Breast epithelium (tissue), 4 donors: ENCODE measurements around the gene TSPAN1. TPM values are rescaled to one million over a fixed set of nuclear protein-coding genes. Genes with fewer than 3 reads are reported as not detected.
A peak's percentile ranks its signal among the peaks of the same experiment; 100 is the strongest.

Experiments
- DNase-seq, 2 donors: peaks; one replicate each; pipeline ENCODE4 v3.0.0-alpha.2; 2019; ENCODE audit warnings: low spot score in 2 of 2
- H3K27ac ChIP-seq, 2 donors: fragments of 200-600 bp; sonication (generic) in 1 of 2; one replicate each; pipeline ENCODE4 v1.5.1; 2016 to 2019; ENCODE audit warnings: mild to moderate bottlenecking in 1 of 2
- H3K27me3 ChIP-seq, 2 donors: fragments of 200-600 bp; sonication (generic) in 1 of 2; one replicate each; pipeline versions ENCODE4 v1.5.1 to v1.6.0; 2017 to 2019; ENCODE audit warnings: control low read depth in 1 of 2, mild to moderate bottlenecking in 1 of 2
- H3K36me3 ChIP-seq: fragments of 200-600 bp; one replicate; pipeline ENCODE4 v1.5.1; 2019
- H3K4me1 ChIP-seq, 2 donors: fragments of 200-600 bp; sonication (generic); one replicate each; pipeline ENCODE4 v1.5.1; 2016 to 2019; ENCODE audit warnings: control low read depth in 1 of 2
- H3K4me3 ChIP-seq, 3 donors: fragments of 200-600 bp; sonication (generic); 1 replicate in 2 of 3; 2 replicates in 1 of 3; pipeline ENCODE4 v1.5.1; 2016 to 2019; ENCODE audit warnings: mild to moderate bottlenecking in 3 of 3, moderate library complexity in 2 of 3
- H3K9me3 ChIP-seq, 2 donors: fragments of 200-600 bp; sonication (generic) in 1 of 2; one replicate each; pipeline ENCODE4 v1.5.1; 2016 to 2019; ENCODE audit warnings: control low read depth in 1 of 2
- POLR2A ChIP-seq: fragments of 450-650 bp; IDR thresholded peaks from one replicate; pipeline ENCODE4 v1.6.1; 2016; ENCODE audit warnings: antibody characterized with exemption, mild to moderate bottlenecking, moderate library complexity
- POLR2AphosphoS5 ChIP-seq, 3 donors: sonication (generic); formaldehyde crosslinking; IDR thresholded peaks; one replicate each; pipeline ENCODE4 v1.6.1; 2017; ENCODE audit warnings: antibody characterized with exemption in 3 of 3
- intact Hi-C: fragments of 100-400 bp; cut with DNase I; formaldehyde crosslinking; loops from one replicate; pipeline ENCODE4 v1.15.1; 2023; ENCODE audit warnings: low total_unique reads
- total RNA-seq, 3 donors: library from RNA; depleted of rRNA; stranded (reverse); fragments of >200 nt; gene quantifications; one replicate each; pipeline ENCODE4 v1.1.0, GENCODE V29; 2016
- TF ChIP-seq, protein P1 (sequence below), 3 donors: fragments of 450-650 bp; IDR thresholded peaks; one replicate each; pipeline ENCODE4 v1.5.1; 2016 to 2017; ENCODE audit warnings: antibody characterized with exemption in 3 of 3, mild to moderate bottlenecking in 3 of 3, moderate library complexity in 3 of 3

TSPAN1 gene
- total RNA-seq, 3 donors from 2014 or later: 0.48 to 26.2 (median 8.9) TPM

DNA sequence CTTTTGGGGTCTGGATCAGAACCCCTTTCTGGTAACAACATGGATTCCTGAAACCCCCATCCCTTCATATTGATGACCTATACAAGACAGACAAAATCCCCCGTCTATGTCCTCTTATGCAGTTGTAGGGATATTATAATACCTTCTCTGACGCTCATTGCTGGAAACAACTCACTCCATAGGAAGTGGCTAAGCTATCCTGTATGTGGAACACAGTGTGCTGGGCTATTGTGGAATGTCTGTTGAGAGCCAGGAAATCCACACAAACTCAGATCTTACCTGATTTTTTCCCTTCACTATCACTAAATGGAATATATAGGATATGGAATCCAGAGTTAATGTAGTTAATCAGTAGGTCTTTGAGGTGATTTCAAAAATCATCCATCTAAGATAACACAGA lies 24.8 kb upstream of the TSPAN1 start:
- H3K27ac ChIP-seq: peak overlapping the region; percentile 22 to 28
- no peak overlapping the region for H3K4me3 ChIP-seq
- no peaks in the 10 kb centered on the region for H3K36me3 ChIP-seq
- no peak for TF ChIP-seq POLR2A
- peak in 2 of 3 donors; percentile 12 to 38 for TF ChIP-seq POLR2AphosphoS5 (IDR thresholded peaks at IDR 0.05)
- TF ChIP-seq, protein P1, sequence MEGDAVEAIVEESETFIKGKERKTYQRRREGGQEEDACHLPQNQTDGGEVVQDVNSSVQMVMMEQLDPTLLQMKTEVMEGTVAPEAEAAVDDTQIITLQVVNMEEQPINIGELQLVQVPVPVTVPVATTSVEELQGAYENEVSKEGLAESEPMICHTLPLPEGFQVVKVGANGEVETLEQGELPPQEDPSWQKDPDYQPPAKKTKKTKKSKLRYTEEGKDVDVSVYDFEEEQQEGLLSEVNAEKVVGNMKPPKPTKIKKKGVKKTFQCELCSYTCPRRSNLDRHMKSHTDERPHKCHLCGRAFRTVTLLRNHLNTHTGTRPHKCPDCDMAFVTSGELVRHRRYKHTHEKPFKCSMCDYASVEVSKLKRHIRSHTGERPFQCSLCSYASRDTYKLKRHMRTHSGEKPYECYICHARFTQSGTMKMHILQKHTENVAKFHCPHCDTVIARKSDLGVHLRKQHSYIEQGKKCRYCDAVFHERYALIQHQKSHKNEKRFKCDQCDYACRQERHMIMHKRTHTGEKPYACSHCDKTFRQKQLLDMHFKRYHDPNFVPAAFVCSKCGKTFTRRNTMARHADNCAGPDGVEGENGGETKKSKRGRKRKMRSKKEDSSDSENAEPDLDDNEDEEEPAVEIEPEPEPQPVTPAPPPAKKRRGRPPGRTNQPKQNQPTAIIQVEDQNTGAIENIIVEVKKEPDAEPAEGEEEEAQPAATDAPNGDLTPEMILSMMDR (IDR thresholded peaks at IDR 0.05): no peak
- no peaks in the 10 kb centered on the region for H3K4me1 ChIP-seq
- intact Hi-C loops: no loop called here
- no peaks in the 10 kb centered on the region for H3K27me3 ChIP-seq
- no peak for DNase-seq
- H3K9me3 ChIP-seq: no peaks in the 10 kb centered on the region

DNA sequence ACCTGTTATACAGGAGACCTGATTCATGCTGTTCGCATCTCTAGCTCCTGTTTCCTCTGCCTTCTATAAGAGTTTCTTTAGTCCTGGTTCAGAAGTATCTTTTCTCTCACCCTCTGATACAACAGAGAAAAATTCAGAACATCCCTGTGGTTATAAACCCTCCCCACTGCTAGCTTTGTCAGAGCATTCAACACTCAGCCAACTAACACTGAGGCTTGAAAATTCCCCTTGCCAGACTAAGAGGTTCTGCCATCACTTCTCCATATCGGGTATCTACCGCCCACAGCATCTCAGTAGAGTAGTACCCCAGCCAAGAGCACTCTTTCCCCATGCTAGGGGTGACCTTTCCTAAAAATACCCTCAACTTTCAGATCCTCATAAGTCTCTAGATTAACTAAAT lies 22.9 kb upstream of the TSPAN1 start:
- intact Hi-C loops: no loop called here
- DNase-seq: no peak
- TF ChIP-seq, protein P1 (IDR thresholded peaks at IDR 0.05): no peak
- H3K27ac ChIP-seq: no peak overlapping the region
- no peaks in the 10 kb centered on the region for H3K4me1 ChIP-seq
- H3K36me3 ChIP-seq: no peaks in the 10 kb centered on the region
- H3K4me3 ChIP-seq: no peak overlapping the region
- H3K9me3 ChIP-seq: no peaks in the 10 kb centered on the region
- no peaks in the 10 kb centered on the region for H3K27me3 ChIP-seq

DNA sequence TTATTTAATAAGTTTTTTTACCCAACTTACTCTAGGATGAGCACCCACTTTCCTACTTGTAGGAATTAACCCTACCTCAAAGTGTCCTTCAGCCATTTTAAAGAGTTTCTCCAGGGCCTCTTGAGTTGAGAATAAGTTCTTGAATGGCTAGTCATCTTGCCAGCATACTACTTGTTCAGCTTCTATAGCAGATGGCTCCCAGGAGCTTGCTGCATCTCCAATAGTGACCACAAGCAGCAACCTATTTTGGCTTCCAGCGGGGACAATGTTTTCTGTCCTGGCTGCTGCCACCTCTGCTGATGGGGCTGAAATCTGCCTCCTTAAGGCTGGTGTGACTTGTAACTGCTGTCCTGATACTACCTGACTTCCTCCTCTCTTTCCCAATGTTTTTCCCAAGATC lies 21.7 kb upstream of the TSPAN1 start:
- intact Hi-C loops: no loop called here
- no peak for DNase-seq
- Histone ChIP-seq H3K4me3 (no peak overlapping the region), H3K36me3 (no peaks in the 10 kb centered on the region), H3K27me3 (no peaks in the 10 kb centered on the region), H3K9me3 (no peaks in the 10 kb centered on the region), H3K27ac (no peak overlapping the region), H3K4me1 (no peaks in the 10 kb centered on the region)
- TF ChIP-seq POLR2A: no peak
- no peak for TF ChIP-seq POLR2AphosphoS5 (IDR thresholded peaks at IDR 0.05)
- TF ChIP-seq, protein P1 (IDR thresholded peaks at IDR 0.05): no peak

DNA sequence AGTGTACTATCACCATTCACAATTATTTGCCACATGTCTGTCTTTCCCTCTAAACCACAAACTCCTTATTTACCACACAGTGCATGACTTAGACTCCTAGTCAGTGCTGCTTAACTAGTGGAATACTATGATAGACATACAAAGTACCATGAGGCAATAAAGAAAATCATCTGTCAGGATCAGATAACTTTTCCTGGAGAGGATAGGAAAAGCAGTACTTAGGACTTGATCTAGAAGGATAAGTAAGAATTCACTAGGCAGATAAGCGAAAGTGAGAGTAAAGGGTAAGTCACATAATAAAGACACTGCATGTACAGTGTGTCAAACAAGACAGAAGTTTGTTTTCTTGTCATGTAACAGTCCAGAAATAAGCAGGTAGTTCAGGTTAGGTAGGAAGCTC lies 21.2 kb upstream of the TSPAN1 start:
- Histone ChIP-seq H3K4me3 (no peak overlapping the region), H3K36me3 (no peaks in the 10 kb centered on the region), H3K27ac (no peak overlapping the region), H3K27me3 (no peaks in the 10 kb centered on the region), H3K4me1 (no peaks in the 10 kb centered on the region), H3K9me3 (no peaks in the 10 kb centered on the region)
- no peak for DNase-seq
- TF ChIP-seq POLR2AphosphoS5 (IDR thresholded peaks at IDR 0.05) (no peak), POLR2A (no peak)
- TF ChIP-seq, protein P1 (IDR thresholded peaks at IDR 0.05): no peak
- intact Hi-C loops: no loop called here

DNA sequence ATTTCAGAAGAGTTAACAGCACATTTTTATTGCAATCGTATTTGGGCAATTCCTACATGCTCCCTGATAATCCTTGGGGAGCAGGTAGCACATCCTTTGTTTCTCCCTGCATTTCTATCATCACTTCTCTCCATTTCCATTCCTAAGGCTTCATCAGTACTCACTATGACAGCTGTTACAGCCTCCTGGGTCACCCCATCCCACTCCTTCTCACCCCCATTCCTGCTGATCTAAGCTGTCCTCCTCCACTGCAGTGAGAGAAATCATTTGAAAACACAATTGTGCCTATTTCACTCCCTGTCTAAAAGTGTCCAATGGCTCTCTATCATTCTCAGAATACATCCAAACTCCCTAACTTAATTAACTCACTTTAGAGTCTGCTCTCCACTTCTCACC lies 17.0 kb upstream of the TSPAN1 start:
- H3K27me3 ChIP-seq: no peaks in the 10 kb centered on the region
- H3K36me3 ChIP-seq: no peaks in the 10 kb centered on the region
- no peaks in the 10 kb centered on the region for H3K9me3 ChIP-seq
- intact Hi-C loops: no loop called here
- no peak for TF ChIP-seq POLR2A
- no peak for TF ChIP-seq POLR2AphosphoS5 (IDR thresholded peaks at IDR 0.05)
- TF ChIP-seq, protein P1 (IDR thresholded peaks at IDR 0.05): no peak
- H3K4me1 ChIP-seq: no peaks in the 10 kb centered on the region
- no peak for DNase-seq
- no peak overlapping the region for H3K4me3 ChIP-seq
- H3K27ac ChIP-seq: no peak overlapping the region
